Activated T-cell treated with anti-CD3 and anti-CD28 coated beads, Interleukin-2, amount 50 U/mL, for 4 hours (primary cell): Measurements from ENCODE around the gene ZBTB21. TPM values are rescaled to one million over a fixed set of nuclear protein-coding genes. Genes with fewer than 3 reads are reported as not detected.
A peak's percentile ranks its signal among the peaks of the same experiment; 100 is the strongest.

ENCODE experiments used
- ATAC-seq, 2 donors: fragments of 200-7000 bp; cut with Tn5 transposase; one replicate each; pipeline ENCODE4 v1.10.0; 2021
- DNase-seq: peaks from one replicate; pipeline ENCODE4 v3.0.0-alpha.2; 2020
- H3K27me3 Mint-ChIP-seq: one replicate; pipeline ENCODE4 v1.8.0; 2021; ENCODE audit warnings: low read depth, mixed read lengths
- H3K36me3 Mint-ChIP-seq: one replicate; pipeline ENCODE4 v1.8.0; 2022; ENCODE audit warnings: mixed read lengths; ENCODE audit not compliant: insufficient read depth
- H3K4me1 Mint-ChIP-seq: one replicate; pipeline ENCODE4 v1.8.0; 2021; ENCODE audit warnings: low read depth, mixed read lengths
- H3K4me3 Mint-ChIP-seq: one replicate; pipeline ENCODE4 v1.8.0; 2021; ENCODE audit warnings: mild to moderate bottlenecking, moderate library complexity, mixed read lengths
- H3K9me3 Mint-ChIP-seq: one replicate; pipeline ENCODE4 v1.8.0; 2021; ENCODE audit warnings: mixed read lengths
- total RNA-seq, 3 donors: library from RNA; stranded (reverse); gene quantifications; one replicate each; pipeline ENCODE4 v1.2.1, GENCODE V29; 2021

Gene ZBTB21
- 10 to 100 TPM; 25.6 to 33.7 (median 27.2) TPM for total RNA-seq

- Mint-ChIP-seq H3K36me3 (peaks cover 15% of the 10 kb centered on the region), H3K27me3 (no peaks in the 10 kb centered on the region), H3K9me3 (peaks cover 4% of the 10 kb centered on the region), H3K4me1 (peaks cover 30% of the 10 kb centered on the region), H3K4me3 (peak within 1 kb of the TSS; percentile 94)
- ATAC-seq = peak; percentile 85 to 86
- DNase-seq = peak; percentile 98
These were observed at the start of gene ZBTB21 for GRCh38 chr21:42009831-42010506. Gene ZBTB21, minus strand, starts transcription at chr21:42010360. Its CDS starts 16,265 bp downstream, at chr21:41994095.

DNA sequence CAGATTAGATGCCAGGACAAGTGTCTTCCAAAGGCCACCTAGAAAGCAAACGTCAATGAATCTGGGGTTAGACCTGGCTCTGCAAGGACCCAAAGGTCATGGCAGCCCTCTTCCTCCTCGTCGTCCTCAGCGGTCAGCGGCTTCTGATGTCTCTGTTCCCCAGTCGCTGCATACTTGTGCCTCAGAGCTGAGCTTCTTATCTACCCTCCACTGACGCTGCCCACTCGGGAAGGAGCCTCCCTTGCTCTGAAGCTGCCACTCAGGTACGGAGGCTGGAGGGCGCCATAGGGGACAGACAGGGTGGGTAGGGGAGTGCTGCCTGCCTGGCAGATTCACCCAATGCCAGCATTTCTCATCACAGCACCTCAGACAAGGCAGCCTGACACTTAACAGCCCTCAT lies 49.6 kb upstream of the ZBTB21 start:
- H3K36me3 Mint-ChIP-seq = no peaks in the 10 kb centered on the region
- H3K4me1 Mint-ChIP-seq = peaks cover 44% of the 10 kb centered on the region
- H3K9me3 Mint-ChIP-seq = no peaks in the 10 kb centered on the region
- DNase-seq (no peak), ATAC-seq (no peak)
- no peaks in the 10 kb centered on the region for H3K27me3 Mint-ChIP-seq
- no peak overlapping the region for H3K4me3 Mint-ChIP-seq

- Mint-ChIP-seq H3K27me3 (no peaks in the 10 kb centered on the region), H3K9me3 (no peaks in the 10 kb centered on the region), H3K4me1 (peaks cover 38% of the 10 kb centered on the region), H3K36me3 (no peaks in the 10 kb centered on the region), H3K4me3 (no peak overlapping the region)
- no peak for ATAC-seq
- DNase-seq = no peak
These were observed 49.0 kb upstream of the ZBTB21 start for GRCh38 chr21:42059141-42059540.

GRCh38 chr21:42058631-42059111 lies 48.5 kb upstream of the ZBTB21 start:
- no peaks in the 10 kb centered on the region for H3K36me3 Mint-ChIP-seq
- no peak for DNase-seq
- H3K27me3 Mint-ChIP-seq = no peaks in the 10 kb centered on the region
- no peak for ATAC-seq
- no peak overlapping the region for H3K4me3 Mint-ChIP-seq
- H3K9me3 Mint-ChIP-seq = no peaks in the 10 kb centered on the region
- H3K4me1 Mint-ChIP-seq = peaks cover 33% of the 10 kb centered on the region

GRCh38 chr21:42057851-42058437 lies 47.8 kb upstream of the ZBTB21 start:
- Mint-ChIP-seq H3K4me1 (peaks cover 26% of the 10 kb centered on the region), H3K27me3 (no peaks in the 10 kb centered on the region), H3K4me3 (no peak overlapping the region), H3K9me3 (no peaks in the 10 kb centered on the region), H3K36me3 (no peaks in the 10 kb centered on the region)
- DNase-seq (no peak), ATAC-seq (no peak)

DNA sequence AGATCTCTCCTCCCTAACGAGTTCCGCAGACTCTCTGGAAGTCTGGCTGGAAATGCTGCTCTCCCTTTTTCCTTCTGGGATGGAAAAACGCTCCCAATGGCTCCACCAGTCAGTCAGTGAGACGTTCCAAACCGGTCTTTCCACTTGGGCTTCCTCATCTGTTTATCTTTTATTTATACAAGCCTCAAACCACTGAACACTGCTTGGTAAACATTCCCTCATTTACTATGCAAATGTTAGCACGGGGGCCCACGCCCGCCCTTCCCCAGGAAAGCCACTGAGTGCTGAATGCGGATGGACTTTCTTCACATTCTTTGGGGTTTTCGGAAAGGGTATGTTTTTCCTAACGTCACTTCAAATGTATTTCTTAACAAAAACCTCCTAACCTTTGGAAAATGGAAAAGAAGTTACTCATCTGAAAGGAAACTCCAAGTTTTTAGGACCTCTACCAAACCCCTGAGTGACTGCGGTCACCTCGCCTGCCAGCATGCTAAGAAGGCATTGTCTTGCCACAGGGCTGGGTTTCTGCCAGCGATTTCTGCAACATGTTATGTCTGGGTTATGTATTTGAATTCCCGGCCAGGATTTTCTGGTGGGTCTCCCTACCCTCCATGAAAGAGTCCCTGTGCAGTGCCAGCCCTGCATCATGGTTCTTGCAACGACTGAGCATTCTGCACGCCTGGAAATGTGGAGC lies 47.0 kb upstream of the ZBTB21 start:
- no peak overlapping the region for H3K4me3 Mint-ChIP-seq
- no peak for DNase-seq
- H3K36me3 Mint-ChIP-seq = no peaks in the 10 kb centered on the region

DNA sequence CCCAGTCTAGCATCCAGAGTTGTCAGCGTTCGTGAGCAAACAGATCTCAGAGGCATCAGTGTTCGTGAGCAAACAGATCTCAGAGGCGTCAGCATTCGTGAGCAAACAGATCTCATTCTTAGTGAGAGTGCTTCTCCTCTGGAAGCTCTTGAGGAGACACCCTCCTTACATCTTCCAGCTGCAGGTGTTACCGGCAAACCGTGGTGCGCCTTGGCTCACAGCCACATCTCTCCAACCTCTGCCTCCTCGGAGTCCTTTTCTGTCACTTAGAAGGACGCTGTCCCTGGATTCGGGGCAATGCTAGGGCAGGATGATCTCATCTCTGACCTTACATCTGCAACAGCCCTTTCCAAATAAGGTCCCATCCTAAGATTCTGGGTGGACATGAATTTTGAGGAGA lies 46.3 kb upstream of the ZBTB21 start:
- no peaks in the 10 kb centered on the region for H3K9me3 Mint-ChIP-seq
- no peaks in the 10 kb centered on the region for H3K36me3 Mint-ChIP-seq
- peaks cover 15% of the 10 kb centered on the region for H3K4me1 Mint-ChIP-seq
- ATAC-seq (no peak), DNase-seq (no peak)
- H3K27me3 Mint-ChIP-seq = no peaks in the 10 kb centered on the region
- H3K4me3 Mint-ChIP-seq = no peak overlapping the region

More for the DNA sequence above, 47.0 kb upstream of the ZBTB21 start:
- Mint-ChIP-seq H3K27me3 (no peaks in the 10 kb centered on the region), H3K4me1 (peaks cover 18% of the 10 kb centered on the region), H3K9me3 (no peaks in the 10 kb centered on the region)
- ATAC-seq = no peak

- ATAC-seq = no peak
- no peak for DNase-seq
- Mint-ChIP-seq H3K4me3 (no peak overlapping the region), H3K27me3 (no peaks in the 10 kb centered on the region), H3K36me3 (no peaks in the 10 kb centered on the region), H3K4me1 (peaks cover 8% of the 10 kb centered on the region), H3K9me3 (no peaks in the 10 kb centered on the region)
These were observed 45.3 kb upstream of the ZBTB21 start for GRCh38 chr21:42055425-42055824.

DNA sequence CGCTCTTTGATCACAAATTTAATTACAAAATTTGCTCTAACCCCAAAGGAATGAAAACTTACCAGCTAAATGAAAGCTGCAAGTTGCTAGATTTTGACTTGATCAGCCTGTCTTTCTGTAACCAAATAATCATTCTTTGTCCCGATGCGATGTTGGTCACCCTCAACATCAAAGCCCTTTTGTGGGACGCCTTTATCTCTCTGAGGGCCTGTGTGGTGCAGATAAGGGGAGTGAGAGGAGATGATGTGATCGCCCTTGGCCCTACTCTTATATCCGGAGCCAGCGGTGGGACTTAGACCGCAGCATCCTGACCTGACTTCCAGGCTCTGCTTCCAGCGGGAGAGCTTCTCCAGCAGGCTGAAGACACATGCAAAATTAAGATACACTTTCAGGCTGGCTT lies 41.6 kb upstream of the ZBTB21 start:
- Mint-ChIP-seq H3K27me3 (no peaks in the 10 kb centered on the region), H3K4me3 (no peak overlapping the region), H3K9me3 (no peaks in the 10 kb centered on the region), H3K4me1 (peaks cover 3% of the 10 kb centered on the region), H3K36me3 (no peaks in the 10 kb centered on the region)
- no peak for ATAC-seq
- DNase-seq = no peak

DNA sequence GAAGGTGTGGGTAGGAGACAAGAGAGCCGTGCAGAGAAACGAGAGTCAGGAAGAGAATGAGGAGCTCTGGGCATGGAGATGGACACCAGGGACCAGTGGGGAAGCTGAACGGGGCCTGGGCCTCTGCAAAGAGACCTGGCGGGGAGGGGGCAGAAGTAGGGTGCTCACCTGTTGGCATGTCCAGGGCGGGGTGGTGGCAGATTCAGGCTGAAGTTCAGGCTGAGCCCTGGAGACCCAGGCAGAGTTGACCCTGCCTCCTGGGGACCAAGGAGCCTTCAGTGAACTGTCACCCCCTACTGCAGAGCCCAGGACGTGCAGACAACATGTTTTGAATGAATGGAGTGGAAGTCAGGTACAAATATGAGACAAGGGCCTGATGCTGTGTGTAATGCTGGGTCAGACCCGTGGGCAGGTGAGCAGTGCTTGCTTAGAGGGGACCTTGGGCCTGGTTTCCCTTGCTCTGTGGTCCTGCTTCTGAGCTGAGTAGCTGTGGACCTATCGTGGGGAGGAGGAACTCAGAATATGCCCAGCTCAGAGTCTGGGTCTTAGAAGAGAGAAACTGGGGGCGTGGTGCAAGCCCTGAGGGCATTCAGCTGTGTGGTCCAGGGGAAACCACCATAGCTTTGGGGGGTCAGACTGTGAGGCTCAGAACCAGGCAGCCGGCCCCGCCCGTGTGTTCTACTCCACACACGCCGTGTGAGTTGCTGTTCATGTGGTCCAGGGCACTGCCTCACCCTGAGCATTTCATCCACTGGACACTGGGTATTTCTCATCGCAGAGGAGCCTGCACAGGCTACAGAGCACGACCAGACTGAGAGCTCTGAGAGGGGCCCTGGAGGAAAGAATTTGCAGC lies 39.6 kb upstream of the ZBTB21 start:
- ATAC-seq = no peak
- H3K9me3 Mint-ChIP-seq = no peaks in the 10 kb centered on the region
- peaks cover 3% of the 10 kb centered on the region for H3K4me1 Mint-ChIP-seq
- DNase-seq = no peak
- no peaks in the 10 kb centered on the region for H3K27me3 Mint-ChIP-seq
- no peak overlapping the region for H3K4me3 Mint-ChIP-seq
- no peaks in the 10 kb centered on the region for H3K36me3 Mint-ChIP-seq

GRCh38 chr21:42048870-42049577 lies 38.9 kb upstream of the ZBTB21 start:
- no peaks in the 10 kb centered on the region for H3K9me3 Mint-ChIP-seq
- no peaks in the 10 kb centered on the region for H3K27me3 Mint-ChIP-seq
- ATAC-seq (no peak), DNase-seq (no peak)
- H3K4me1 Mint-ChIP-seq = peaks cover 3% of the 10 kb centered on the region
- H3K4me3 Mint-ChIP-seq = no peak overlapping the region
- H3K36me3 Mint-ChIP-seq = no peaks in the 10 kb centered on the region

- Mint-ChIP-seq H3K4me3 (no peak overlapping the region), H3K36me3 (no peaks in the 10 kb centered on the region), H3K4me1 (peaks cover 3% of the 10 kb centered on the region), H3K9me3 (no peaks in the 10 kb centered on the region), H3K27me3 (no peaks in the 10 kb centered on the region)
- ATAC-seq (no peak), DNase-seq (no peak)
These were observed 37.9 kb upstream of the ZBTB21 start for GRCh38 chr21:42047821-42048613.

GRCh38 chr21:42044871-42045495 lies 34.8 kb upstream of the ZBTB21 start:
- ATAC-seq (no peak), DNase-seq (no peak)
- Mint-ChIP-seq H3K9me3 (no peaks in the 10 kb centered on the region), H3K4me1 (no peaks in the 10 kb centered on the region), H3K4me3 (no peak overlapping the region), H3K36me3 (no peaks in the 10 kb centered on the region), H3K27me3 (no peaks in the 10 kb centered on the region)
